CD4-positive, alpha-beta T cell treated with Interleukin-4 for 4 hours (primary cell): ENCODE measurements around the gene OTOGL.
A peak's percentile ranks its signal among the peaks of the same experiment; 100 is the strongest.
"Not testable (repeated sequence)": the region's sequence is repeated elsewhere in the genome, so short reads cannot be mapped to it uniquely, and the experiment has no call there.

Source experiments
- DNase-seq: peaks from one replicate; pipeline ENCODE4 v3.0.0-alpha.2; 2020

The OTOGL gene

DNA sequence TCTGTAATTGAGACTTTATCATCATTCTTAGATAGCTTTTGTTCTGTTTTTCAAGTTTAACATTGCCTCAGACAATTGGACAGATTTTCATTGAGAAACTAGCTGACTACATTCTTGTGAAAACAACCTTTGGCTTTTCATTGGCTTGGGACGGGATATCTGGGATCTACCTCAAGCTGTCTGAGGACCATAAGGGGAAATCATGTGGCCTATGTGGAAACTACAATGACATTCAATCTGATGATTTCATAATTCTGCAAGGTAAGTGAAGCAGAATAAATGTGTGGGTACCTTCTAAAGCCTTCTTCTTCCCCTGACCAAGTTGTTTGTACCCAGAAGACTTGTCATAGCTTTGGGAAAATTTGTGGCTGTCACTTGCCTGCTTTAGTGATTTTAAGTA, 133.5 kb downstream of the OTOGL start:
- DNase-seq: no peak

DNA sequence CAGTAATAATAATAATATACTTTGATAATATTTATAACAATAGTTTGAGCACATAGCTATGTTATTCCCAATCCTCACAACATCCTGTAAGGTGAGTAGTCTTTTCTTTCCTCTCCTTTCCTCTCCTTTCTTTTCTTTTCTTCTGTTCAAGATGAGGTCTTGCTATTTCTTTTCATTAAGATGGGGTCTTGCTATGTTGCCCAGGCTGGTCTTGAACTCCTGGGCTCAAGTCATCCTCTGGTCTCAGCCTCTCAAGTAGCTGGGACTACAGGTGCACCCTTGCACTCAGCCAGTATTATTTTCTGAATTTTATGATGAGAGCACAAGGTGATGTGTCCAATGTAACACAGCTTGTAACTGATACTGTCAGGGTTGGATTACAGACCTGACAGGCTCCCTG, 134.6 kb downstream of the OTOGL start:
- DNase-seq: no peak

DNA sequence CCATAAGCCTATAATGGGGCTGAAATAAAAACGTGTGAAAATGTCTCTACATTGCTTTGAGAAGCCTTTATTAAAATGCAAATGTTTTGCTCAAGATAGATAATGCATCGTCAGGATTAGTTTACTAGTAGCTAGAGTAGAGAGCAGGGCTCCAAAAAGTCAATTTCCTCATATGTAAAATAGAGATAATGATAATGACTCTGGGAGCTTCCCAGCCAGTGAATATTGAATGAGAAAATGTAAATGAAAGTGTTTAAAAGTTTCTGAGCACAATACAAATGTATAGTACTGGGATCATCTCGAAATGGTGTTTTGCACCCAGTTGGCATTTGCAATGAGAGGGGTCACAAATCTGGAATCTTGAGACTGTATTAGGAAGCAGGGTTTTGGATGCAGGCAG, 135.3 kb downstream of the OTOGL start:
- DNase-seq: no peak

DNA sequence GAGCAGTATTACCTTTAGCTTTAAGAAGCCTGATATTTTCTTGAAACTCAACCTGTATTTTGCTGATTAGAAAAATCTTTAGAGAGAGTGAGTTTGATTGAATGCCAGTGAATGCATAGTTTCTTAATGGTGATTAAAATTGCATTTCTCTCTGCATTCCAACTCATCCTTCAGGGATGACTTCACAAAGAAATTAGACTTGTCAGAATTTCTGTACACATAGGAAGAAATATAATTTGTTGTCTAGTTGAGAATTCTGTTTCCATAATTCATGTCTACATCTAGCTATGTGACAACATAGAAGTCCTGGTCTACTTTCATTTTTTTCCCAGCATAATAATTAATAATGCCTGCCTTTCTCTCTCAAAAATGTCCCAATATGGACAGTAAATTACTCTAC, 136.6 kb downstream of the OTOGL start:
- no peak for DNase-seq

DNA sequence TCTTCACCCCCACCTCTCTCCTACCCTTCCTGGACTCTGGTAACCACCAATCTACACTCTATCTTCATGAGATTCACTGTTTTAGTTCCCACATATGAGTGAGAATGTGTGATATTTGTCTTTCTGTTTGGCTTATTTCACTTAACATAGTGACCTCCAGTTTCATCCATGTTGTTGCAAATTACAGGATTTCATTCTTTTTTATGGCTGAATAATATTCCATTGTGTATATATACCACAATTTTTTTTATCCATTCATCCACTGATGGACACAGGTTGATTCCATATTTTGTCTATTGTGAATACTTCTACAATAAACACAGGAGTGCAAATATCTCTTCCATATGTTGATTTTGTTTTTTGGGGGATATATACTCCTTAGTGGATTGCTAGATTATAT, 140.5 kb downstream of the OTOGL start:
- no peak for DNase-seq

DNA sequence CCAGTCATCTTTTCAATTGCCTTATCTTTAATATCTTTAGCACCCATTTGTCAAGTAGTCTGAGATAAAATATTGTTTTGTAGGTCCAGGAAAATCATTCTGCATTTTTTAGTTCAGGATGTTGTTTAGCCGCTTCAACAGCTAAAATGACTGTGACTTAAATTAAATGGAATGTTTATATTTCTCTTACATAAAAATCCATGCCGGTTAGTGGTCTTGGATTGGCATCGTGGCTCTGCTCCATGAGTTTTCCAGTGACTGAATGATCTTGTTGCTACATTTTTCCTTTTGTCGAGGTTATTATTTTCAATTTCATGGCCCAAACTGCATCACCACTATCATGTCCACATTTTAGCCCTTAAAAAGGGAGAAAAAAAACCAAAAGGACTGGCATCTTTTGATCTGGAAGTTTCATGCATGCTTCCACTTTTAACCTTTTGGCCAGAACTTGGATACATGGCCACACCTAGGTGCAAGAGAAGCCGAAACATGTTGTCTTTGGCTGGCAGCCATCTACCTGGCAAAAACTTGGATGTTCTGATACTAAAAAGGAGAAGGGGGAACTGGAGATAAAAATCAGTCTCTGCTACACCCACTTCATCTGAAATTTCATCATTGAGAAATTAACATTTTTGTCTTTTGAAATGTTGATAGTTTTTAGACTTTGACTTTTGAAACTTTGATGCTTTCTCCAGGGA, 142.4 kb downstream of the OTOGL start:
- no peak for DNase-seq

DNA sequence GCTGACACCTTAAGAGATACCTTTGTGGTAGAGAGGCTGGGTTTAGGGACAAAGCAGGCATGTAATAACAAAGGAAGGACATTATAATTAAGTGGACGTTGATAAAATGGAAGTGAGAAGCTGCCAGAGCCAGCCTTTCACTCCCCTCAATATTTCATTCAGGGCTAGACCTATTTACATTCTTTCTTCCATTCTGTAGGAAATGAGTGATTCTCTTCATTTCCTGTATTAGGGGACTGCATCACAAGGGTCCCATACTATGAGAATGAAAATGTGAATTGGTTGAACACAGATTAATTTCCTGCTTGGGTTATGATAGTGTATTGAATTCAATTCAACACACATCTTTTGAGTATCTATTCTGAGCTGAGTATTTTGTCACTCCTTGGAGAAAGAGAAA, 143.0 kb downstream of the OTOGL start:
- no peak for DNase-seq

DNA sequence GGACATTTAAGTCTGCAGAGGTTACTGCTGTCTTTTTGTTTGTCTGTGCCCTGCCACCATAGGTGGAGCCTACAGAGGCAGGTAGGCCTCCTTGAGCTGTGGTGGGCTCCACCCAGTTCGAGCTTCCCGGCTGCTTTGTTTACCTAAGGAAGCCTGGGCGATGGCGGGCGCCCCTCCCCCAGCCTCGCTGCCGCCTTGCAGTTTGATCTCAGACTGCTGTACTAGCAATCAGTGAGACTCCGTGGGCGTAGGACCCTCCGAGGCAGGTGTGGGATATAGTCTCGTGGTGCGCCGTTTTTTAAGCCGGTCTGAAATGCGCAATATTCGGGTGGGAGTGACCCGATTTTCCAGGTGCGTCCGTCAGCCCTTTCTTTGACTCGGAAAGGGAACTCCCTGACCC, 150.2 kb downstream of the OTOGL start:
- not testable (repeated sequence) for DNase-seq

DNA sequence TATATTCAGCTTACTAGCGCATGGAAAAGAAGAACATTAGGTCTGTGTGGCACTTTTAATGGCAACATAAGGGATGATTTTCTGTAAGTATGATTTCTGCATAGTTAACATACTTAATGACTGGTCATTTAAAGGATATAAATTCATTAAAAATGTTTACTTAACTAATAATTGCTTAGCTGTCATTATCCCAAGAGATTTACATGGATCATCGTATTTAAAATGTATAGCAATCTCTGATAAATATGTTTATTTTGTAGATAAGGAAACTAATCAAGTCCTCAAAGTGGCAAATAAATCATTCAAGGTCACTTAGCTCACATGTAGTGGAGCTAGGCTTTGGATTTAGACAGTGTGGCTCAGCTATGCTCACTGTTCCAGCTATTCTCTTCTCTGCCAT, 158.6 kb downstream of the OTOGL start:
- no peak for DNase-seq

DNA sequence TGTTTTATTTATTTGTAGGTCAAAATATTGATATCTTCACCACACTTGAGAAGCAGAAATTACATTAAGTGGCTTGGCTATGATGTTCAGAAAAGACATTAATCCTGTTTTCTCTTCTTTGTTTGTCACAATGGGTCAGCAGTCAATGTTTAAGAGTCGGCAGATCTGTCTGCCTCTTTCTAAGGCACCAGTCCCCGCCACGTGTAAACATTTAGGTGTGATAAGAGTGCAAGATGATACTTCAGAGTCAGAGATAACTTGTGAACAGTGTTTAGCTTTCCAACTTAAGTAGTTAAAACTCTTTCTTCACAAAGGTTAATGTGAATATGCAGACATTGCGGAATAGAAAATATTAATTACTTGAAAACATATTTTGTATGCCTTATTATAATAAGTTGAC, 160.9 kb downstream of the OTOGL start:
- DNase-seq: no peak

DNA sequence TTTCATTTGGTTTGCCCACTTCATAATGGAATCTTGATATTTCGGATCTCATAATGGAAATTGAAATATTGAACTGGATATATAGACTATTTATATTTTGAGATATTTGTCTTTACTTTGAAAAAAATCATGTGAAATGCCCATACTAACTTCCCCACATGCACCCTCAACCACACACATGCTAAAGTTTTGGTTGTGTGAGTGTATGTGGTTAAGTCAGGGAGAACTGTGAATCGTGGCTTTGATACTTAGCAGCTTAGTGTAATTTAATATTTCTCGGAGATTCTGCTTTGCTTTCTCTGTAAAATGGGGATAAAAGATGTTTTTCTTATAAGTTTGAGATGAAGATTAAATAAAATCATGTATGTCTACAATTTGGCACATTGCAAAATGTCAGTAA, 162.1 kb downstream of the OTOGL start:
- no peak for DNase-seq

DNA sequence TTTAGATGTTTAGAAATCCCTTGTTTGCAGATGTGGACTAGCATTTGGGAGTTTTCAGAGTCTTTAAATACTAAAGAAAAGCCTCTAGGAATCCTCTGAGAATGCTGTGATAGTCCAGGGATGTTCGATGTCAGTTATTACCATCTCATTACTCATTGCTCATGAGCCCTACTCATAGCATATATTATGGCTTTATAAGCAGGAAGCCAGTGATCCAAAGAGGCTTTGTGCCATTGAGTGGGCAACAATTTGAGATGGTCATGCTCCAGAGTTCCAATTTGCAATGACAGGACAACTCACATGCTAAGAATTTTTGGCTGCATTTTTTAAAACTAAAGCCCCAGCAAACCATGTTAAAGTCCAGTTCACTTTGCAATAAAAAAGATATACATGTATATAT, 163.0 kb downstream of the OTOGL start:
- no peak for DNase-seq

DNA sequence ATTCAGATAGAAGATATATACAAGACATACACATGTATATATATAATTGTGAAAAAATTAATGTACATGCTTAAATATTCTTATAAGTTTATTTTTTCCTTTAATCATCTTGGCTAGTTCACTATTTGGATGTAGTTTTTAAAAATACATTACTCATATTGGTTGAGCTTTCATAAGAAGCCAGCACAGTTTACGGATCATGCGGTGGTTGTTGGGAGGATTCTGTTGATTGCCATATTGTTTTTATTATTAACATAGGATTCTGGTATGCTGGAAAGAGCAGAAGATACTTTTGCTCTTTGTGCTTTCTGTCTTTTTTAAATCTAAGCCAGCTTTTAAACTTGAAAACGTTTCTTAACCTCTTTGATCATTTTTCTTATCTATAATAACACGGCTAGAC, 163.4 kb downstream of the OTOGL start:
- DNase-seq: no peak

DNA sequence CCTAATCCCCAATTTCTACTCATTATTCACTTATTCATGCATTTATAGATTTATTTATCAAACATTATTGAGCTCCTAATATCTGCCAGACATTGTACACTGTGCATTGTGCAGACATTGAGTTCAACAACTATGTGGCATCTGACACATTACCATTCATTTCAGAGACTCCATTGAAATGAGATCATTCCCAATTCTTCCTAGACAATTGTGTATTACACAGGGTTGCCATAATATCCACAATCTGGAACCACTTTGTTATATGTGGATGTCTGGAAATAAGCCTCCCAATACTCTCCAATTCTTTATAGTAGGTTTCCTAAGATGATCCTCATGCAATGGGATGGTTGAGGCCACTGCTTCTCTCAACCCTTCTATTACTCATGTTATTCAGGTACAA, 165.0 kb downstream of the OTOGL start:
- DNase-seq: no peak

DNA sequence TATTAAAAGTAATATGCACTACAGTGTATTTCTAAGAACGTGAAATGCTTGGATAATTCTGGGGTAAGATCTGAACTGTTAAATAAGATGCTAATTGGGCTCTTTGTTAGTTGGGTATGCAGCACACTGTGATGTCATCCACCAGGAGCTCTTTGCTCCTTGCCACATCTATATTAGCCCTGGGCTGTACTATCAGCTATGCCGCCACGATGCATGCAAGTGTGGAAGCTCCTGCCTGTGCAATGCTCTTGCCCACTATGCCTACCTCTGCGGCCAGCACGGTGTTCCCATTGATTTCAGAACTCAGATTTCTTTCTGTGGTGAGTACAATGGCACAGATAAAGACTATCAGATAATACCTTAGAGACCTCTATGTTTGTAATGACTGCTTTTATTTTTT, 165.6 kb downstream of the OTOGL start:
- no peak for DNase-seq

DNA sequence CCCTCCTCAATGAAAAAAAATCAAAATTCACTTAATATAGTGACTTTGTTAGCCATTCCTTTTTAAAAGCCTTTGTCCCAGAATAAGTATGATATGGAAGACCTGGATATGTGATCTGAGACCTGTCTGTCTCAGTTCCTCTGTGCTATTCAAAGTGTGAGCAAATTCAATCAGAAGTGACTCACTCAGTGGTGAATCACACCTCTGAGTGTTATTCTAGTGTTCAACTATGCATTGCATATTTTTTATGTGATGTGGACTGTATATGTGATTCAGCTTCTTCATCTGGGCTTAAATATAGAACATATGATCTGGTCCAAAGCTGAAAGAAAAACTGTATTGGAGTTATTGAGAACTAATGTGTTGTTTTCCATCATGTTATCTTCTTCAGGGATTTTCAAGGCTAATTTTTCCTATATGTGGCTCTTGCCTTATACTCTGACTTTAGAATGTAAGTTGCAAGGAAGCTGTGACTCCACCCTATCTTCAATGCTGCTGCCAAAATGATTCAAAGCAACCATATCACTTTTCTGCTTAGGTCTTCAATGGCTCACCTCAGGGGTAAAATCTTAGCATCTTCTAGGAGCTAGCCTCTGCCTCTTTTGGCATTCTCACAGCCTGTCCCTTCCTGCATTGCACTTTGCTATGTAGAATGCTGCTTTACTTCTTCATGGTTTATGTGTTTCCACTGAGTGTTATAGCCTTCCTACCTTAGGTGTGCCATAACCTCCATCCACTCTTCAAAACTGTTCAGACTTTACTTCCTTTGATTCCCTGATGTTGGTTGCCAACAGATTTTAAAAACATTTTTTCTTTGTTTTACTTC, 169.8 kb downstream of the OTOGL start:
- no peak for DNase-seq

DNA sequence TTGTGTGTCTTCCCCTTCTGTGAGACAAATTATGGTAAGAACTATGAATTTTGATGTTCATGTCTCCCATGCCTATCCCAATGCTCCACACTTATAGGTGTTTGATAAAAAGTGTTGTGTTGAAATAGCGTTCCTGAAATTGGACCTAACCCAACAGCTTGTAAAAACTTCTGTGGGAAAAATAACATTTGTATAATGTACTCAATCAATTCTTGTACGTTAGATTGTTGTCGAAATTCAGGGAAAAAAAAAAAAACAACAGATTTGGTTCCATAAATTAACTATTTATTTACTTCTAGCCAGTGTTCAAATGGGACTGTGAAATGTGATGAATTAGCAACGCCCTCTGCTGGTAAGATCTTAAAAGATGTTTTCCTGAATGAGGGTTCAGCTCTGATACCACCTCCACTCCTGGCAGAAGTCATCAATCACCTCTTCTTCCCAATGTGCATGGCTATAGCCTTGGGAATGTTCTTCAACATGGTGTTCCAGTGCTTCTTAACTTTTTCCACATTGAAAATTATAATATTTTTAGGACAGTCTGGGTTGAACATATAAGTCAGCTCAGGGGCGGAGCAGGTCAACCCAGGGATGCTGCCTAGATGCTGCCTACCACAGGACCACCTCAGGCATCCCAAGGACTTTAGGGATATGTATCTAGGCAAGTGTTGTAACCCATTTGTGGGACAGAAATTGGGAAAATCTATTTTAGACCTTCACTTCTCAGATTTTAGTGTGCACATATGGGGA, 170.6 kb downstream of the OTOGL start:
- peak; percentile 29 for DNase-seq

DNA sequence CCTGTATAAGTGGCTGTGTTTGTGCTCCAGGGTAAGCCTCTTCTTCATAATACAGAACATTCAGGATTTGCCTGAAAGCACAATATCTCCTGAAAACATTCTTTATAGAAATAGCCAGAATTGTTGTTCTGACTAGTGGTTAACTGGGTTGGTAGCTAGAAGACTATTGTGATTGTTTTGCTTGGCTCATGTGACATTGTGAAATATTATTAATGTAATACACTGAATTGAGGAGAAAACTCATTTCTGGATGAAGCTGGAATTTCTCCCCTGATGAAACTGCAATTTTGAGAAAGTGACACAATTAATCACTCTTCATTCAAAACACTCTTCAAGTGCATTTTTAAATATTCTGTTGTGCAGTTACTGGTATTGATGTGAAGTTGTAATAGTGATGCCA, 172.4 kb downstream of the OTOGL start:
- no peak for DNase-seq

DNA sequence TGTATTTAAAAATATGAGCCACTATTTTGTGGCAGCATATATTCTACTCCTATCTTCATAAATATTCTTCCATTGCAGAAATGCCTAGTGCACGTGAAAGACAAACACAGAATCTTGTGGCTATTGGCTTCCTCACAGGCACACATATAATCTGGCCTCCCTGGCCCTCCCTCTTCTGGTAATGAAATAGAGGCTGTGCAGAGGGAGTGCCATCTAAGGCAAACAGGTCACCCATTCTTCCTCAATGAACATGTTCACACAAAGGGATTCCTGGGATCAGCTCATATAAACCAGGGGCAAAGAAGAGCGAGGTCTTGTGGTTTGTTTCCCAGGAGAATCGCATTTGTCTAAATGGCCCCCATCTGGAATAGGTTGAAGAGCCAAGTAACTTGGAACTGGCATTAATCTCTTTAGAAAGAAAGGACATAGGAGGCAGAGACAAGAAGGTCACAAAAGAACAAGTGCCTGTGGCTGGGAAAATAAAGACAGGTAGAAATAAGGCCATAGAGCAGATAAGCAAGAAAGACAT, 173.1 kb downstream of the OTOGL start:
- no peak for DNase-seq

DNA sequence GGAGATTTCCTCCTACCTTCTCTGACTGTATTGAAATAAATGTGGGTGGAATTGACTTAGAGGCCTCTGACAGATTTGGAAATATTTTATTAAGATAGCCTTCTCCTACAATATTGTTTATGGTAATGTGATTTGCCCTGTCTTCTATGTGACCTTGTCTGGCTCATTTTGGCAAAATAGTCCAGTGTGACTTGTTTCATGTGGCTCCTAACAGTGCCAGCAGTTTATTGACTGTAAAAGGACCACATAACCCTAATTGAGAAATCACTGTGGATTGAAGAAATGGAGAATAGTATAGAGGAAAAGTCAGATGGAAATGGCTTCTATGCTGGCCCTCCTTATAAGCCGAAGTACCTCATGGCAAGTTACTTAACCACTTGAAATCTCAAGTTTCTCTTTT, 173.8 kb downstream of the OTOGL start:
- DNase-seq: no peak

DNA sequence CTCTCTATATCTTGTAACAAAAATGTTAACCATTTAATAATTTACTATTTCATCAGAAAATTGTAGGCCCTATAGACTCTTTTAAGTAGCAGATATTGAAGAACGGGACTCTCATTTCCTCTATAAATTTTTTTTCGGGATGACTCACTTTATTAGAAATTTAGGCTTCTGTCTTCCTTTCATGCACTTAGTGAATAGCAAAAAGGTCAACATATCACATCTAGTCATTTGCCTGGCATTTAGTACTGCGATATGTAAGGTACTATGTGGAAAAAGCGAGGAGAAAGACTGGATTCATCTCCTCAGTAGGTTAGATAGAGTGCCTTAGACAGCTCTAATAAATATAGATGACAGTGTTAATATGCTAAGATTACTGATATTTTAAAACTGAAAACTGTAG, 178.4 kb downstream of the OTOGL start:
- DNase-seq: no peak

DNA sequence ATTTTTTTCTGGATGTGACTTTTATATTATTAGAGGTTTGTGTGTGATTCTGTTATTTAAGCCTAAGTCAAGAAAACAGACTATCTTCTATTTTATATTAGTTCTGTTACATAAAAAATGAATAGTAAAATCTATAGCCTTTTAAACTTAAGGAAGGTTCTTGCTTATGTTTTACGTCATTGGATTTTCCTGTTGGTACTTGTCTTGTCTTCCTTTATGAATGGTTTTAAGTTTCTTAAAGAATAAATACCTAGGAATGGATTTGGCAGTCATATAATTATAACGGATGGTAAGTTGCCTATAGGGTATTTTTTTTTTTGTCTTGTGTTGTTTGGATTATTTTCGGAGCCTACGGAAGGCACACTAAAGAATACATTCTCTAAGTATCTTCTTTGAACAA, 182.9 kb downstream of the OTOGL start:
- no peak for DNase-seq

DNA sequence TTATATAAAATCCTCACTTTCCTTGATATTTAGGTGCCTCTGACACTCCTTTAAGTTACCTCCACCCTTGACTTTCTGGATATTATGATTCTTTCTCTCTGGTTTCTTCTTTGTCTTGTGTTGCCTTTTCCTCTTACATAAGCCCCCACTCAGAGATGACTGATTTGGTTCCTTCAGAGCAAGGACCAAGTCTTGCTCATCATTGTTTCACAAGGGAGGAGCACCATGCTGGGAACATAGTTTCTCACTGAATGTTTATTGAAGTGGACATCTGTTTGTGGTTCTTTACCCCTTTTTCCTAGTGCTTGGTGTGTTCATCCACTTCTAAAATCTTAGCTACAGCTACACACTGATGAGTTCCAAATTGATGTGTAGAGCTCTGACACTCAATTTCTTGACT, 183.4 kb downstream of the OTOGL start:
- no peak for DNase-seq
